Neural cell (in vitro differentiated cells): Measurements from ENCODE around the gene NRN1L. TPM values are rescaled to one million over a fixed set of nuclear protein-coding genes. Genes with fewer than 3 reads are reported as not detected.

Experiments used
- H2AFZ ChIP-seq: fragments of 200-600, 300-800 bp; sonication (generic), shearing (Covaris generic); 2 replicates; pipeline ENCODE4 v1.6.0; 2014; ENCODE audit warnings: low read depth, mild to moderate bottlenecking, antibody characterized with exemption, low read length, moderate library complexity
- H3F3A ChIP-seq: fragments of 200-600 bp; shearing (Covaris generic); 2 replicates; pipeline ENCODE4 v1.6.1; 2016; ENCODE audit warnings: mild to moderate bottlenecking, moderate library complexity, mixed read lengths, antibody characterized with exemption, low read length; ENCODE audit not compliant: insufficient read depth, poor library complexity, severe bottlenecking
- H3K27ac ChIP-seq: fragments of 200-600, 300-800 bp; sonication (generic), shearing (Covaris generic); 2 replicates; pipeline ENCODE4 v1.5.1; 2014; ENCODE audit warnings: mild to moderate bottlenecking, low read length, moderate library complexity
- H3K27me3 ChIP-seq: fragments of 300-800, 200-600 bp; sonication (generic), shearing (Covaris generic); 2 replicates; pipeline ENCODE4 v1.6.0; 2014; ENCODE audit warnings: mild to moderate bottlenecking, low read depth, low read length, moderate library complexity; ENCODE audit not compliant: insufficient read depth
- H3K36me3 ChIP-seq: fragments of 300-800, 200-600 bp; sonication (generic), shearing (Covaris generic); 2 replicates; pipeline ENCODE4 v1.5.1; 2014; ENCODE audit warnings: mild to moderate bottlenecking, antibody characterized with exemption, low read length, moderate library complexity; ENCODE audit not compliant: insufficient read depth
- H3K4me2 ChIP-seq: fragments of 300-800, 200-600 bp; sonication (generic), shearing (Covaris generic); 2 replicates; pipeline ENCODE4 v1.6.0; 2014; ENCODE audit warnings: mild to moderate bottlenecking, low read length
- H3K4me3 ChIP-seq: fragments of 300-800, 200-600 bp; sonication (generic), shearing (Covaris generic); 2 replicates; pipeline ENCODE4 v1.5.1; 2014; ENCODE audit warnings: mild to moderate bottlenecking, low read length, moderate library complexity
- H3K79me2 ChIP-seq: fragments of 200-600 bp; shearing (Covaris generic); replicated peaks from 2 replicates; pipeline ENCODE4 v1.6.0; 2014; ENCODE audit warnings: mild to moderate bottlenecking, low read length, moderate library complexity; ENCODE audit not compliant: insufficient read depth
- H3K9ac ChIP-seq: fragments of 300-800, 200-600 bp; sonication (generic), shearing (Covaris generic); 2 replicates; pipeline ENCODE4 v1.6.1; 2016; ENCODE audit warnings: mild to moderate bottlenecking, low read length, mixed read lengths
- H3K9me2 ChIP-seq: fragments of 200-600 bp; shearing (Covaris generic); 2 replicates; pipeline ENCODE4 v1.6.1; 2016; ENCODE audit warnings: mild to moderate bottlenecking, low read length, mixed read lengths; ENCODE audit not compliant: insufficient read depth
- H3K9me3 ChIP-seq: fragments of 200-600, 300-800 bp; sonication (generic), shearing (Covaris generic); 2 replicates; pipeline ENCODE4 v1.6.1; 2016; ENCODE audit warnings: mild to moderate bottlenecking, mixed run types, low read length, moderate library complexity, mixed read lengths
- H4K20me1 ChIP-seq: fragments of 200-600 bp; shearing (Covaris generic); 2 replicates; pipeline ENCODE4 v1.6.1; 2016; ENCODE audit warnings: mild to moderate bottlenecking, mixed run types; ENCODE audit not compliant: insufficient read depth
- CTCF ChIP-seq: fragments of 450-650 bp; IDR thresholded peaks from 2 replicates; pipeline ENCODE4 v1.5.1; 2014; ENCODE audit warnings: antibody characterized with exemption, mild to moderate bottlenecking, moderate library complexity; ENCODE audit not compliant: poor library complexity, severe bottlenecking
- EP300 ChIP-seq: fragments of 450-650 bp; conservative IDR thresholded peaks from 2 replicates; pipeline ENCODE4 v1.6.1; 2014; ENCODE audit warnings: antibody characterized with exemption, mild to moderate bottlenecking, moderate library complexity; ENCODE audit not compliant: poor library complexity, severe bottlenecking
- EZH2 ChIP-seq: fragments of 200-600, 300-800 bp; shearing (Covaris generic), sonication (generic); IDR thresholded peaks from 2 replicates; pipeline ENCODE4 v1.6.1; 2014; ENCODE audit warnings: antibody characterized with exemption, low read length, borderline replicate concordance, mild to moderate bottlenecking; ENCODE audit not compliant: insufficient read depth, poor library complexity, severe bottlenecking
- MXI1 ChIP-seq: fragments of 450-650 bp; conservative IDR thresholded peaks from 2 replicates; pipeline ENCODE4 v1.6.1; 2014; ENCODE audit warnings: antibody characterized with exemption, mild to moderate bottlenecking; ENCODE audit not compliant: poor library complexity, severe bottlenecking
- POLR2AphosphoS5 ChIP-seq: IDR thresholded peaks from 2 replicates; pipeline ENCODE4 v1.6.1; 2012
- RAD21 ChIP-seq: fragments of 450-650 bp; conservative IDR thresholded peaks from 2 replicates; pipeline ENCODE4 v1.6.1; 2014; ENCODE audit warnings: antibody characterized with exemption, mild to moderate bottlenecking, moderate library complexity
- REST ChIP-seq: IDR thresholded peaks from 2 replicates; pipeline ENCODE4 v1.6.1; 2012; ENCODE audit warnings: borderline replicate concordance
- SMC3 ChIP-seq: fragments of 450-650 bp; conservative IDR thresholded peaks from 2 replicates; pipeline ENCODE4 v1.6.1; 2014; ENCODE audit warnings: antibody characterized with exemption, mild to moderate bottlenecking, moderate library complexity; ENCODE audit not compliant: poor library complexity
- TAF1 ChIP-seq: IDR thresholded peaks from 2 replicates; pipeline ENCODE4 v1.6.1; 2012; ENCODE audit warnings: low read depth
- polyA plus RNA-seq: library from polyadenylated mRNA; depleted of rRNA; stranded (reverse); fragments of >200 nt; gene quantifications from 2 replicates; pipeline ENCODE4 v1.2.3, GENCODE V29; 2014

NRN1L gene
- polyA plus RNA-seq, 1 donor from 2014 or later = not detected

GRCh38 chr16:67869653-67870052, 15.0 kb upstream of the NRN1L start:
- Histone ChIP-seq H2AFZ (no peak overlapping the region), H3K9ac (no peak overlapping the region), H3K4me2 (no peak overlapping the region), H3K9me3 (no peaks in the 10 kb centered on the region), H3K4me3 (no peak overlapping the region), H3K27me3 (no peaks in the 10 kb centered on the region), H3K36me3 (no peaks in the 10 kb centered on the region), H3F3A (no peaks in the 10 kb centered on the region), H3K9me2 (no peaks in the 10 kb centered on the region), H3K27ac (no peak overlapping the region), H3K79me2 (peaks cover 17% of the 10 kb centered on the region), H4K20me1 (no peaks in the 10 kb centered on the region)
- TF ChIP-seq EZH2 = no peak
- no peak for TF ChIP-seq POLR2AphosphoS5
- no peak for TF ChIP-seq SMC3
- TF ChIP-seq CTCF = no peak
- TF ChIP-seq TAF1 = no peak
- no peak for TF ChIP-seq RAD21
- no peak for TF ChIP-seq EP300
- no peak for TF ChIP-seq MXI1
- TF ChIP-seq REST = no peak

- H3K4me3 ChIP-seq = no peak overlapping the region
- no peaks in the 10 kb centered on the region for H3K27me3 ChIP-seq
- H3K4me2 ChIP-seq = no peak overlapping the region
- TF ChIP-seq CTCF (no peak), POLR2AphosphoS5 (no peak), REST (no peak), RAD21 (no peak), EP300 (no peak), EZH2 (no peak), MXI1 (no peak), SMC3 (no peak), TAF1 (no peak)
- no peak overlapping the region for H3K9ac ChIP-seq
- H3K79me2 ChIP-seq = peaks cover 26% of the 10 kb centered on the region
- H3K9me2 ChIP-seq = no peaks in the 10 kb centered on the region
- no peaks in the 10 kb centered on the region for H3K36me3 ChIP-seq
- no peak overlapping the region for H2AFZ ChIP-seq
- H3K9me3 ChIP-seq = no peaks in the 10 kb centered on the region
- H3F3A ChIP-seq = no peaks in the 10 kb centered on the region
- no peaks in the 10 kb centered on the region for H4K20me1 ChIP-seq
- H3K27ac ChIP-seq = no peak overlapping the region
Measured at GRCh38 chr16:67871256-67871655, 13.4 kb upstream of the NRN1L start.
